Measurements from ENCODE around the gene CAMTA1.

GRCh38 chr1:6970221-6970620, 185.0 kb downstream of the CAMTA1 start:
- TF ChIP-seq POLR2A (IDR thresholded peaks at IDR 0.05) (no peak), CTCF (IDR thresholded peaks at IDR 0.05) (no peak), POLR2AphosphoS5 (IDR thresholded peaks at IDR 0.05; ENCODE audit: insufficient read depth in 1 of 2, low read depth in 1 of 2) (no peak)
